Smooth muscle cell (in vitro differentiated cells): ENCODE data around the gene PEDS1. TPM values are rescaled to one million over a fixed set of nuclear protein-coding genes. Genes with fewer than 3 reads are reported as not detected.
"Not testable (repeated sequence)": the region's sequence is repeated elsewhere in the genome, so short reads cannot be mapped to it uniquely, and the experiment has no call there.

ENCODE experiments used
- DNase-seq: peaks from one replicate; lab custom pipeline; 2025; ENCODE audit not compliant: unreplicated experiment; lab: John Stamatoyannopoulos, UW
- H2AFZ ChIP-seq: fragments of 200-600 bp; sonication (generic); 2 replicates; pipeline ENCODE4 v1.6.0; 2016; ENCODE audit warnings: antibody characterized with exemption, low read depth, mild to moderate bottlenecking
- H3F3A ChIP-seq: fragments of 200-600 bp; sonication (generic); 2 replicates; pipeline ENCODE4 v1.6.0; 2017; ENCODE audit warnings: antibody characterized with exemption, low read depth
- H3K27ac ChIP-seq: fragments of 200-600 bp; sonication (generic); 2 replicates; pipeline ENCODE4 v1.5.1; 2016; ENCODE audit warnings: low read depth, mild to moderate bottlenecking
- H3K27me3 ChIP-seq: fragments of 200-600 bp; sonication (generic); 2 replicates; pipeline ENCODE4 v1.6.1; 2016; ENCODE audit warnings: low read depth, mild to moderate bottlenecking
- H3K36me3 ChIP-seq: fragments of 200-600 bp; sonication (generic); 2 replicates; pipeline ENCODE4 v1.5.1; 2016; ENCODE audit warnings: low read depth
- H3K4me1 ChIP-seq: fragments of 200-600 bp; sonication (generic); 2 replicates; pipeline ENCODE4 v1.5.1; 2016; ENCODE audit warnings: low read depth
- H3K4me2 ChIP-seq: fragments of 200-600 bp; sonication (generic); 2 replicates; pipeline ENCODE4 v1.6.0; 2016; ENCODE audit warnings: mild to moderate bottlenecking
- H3K4me3 ChIP-seq: fragments of 200-600 bp; sonication (generic); 2 replicates; pipeline ENCODE4 v1.5.1; 2016; ENCODE audit warnings: mild to moderate bottlenecking
- H3K79me2 ChIP-seq: fragments of 200-600 bp; sonication (generic); 2 replicates; pipeline ENCODE4 v1.6.0; 2016; ENCODE audit warnings: low read depth, mild to moderate bottlenecking
- H3K9ac ChIP-seq: fragments of 200-600 bp; sonication (generic); 2 replicates; pipeline ENCODE4 v1.6.0; 2016; ENCODE audit warnings: low read depth
- H3K9me3 ChIP-seq: fragments of 200-600 bp; sonication (generic); replicated peaks from 2 replicates; pipeline ENCODE4 v1.5.1; 2016; ENCODE audit warnings: low read depth
- H4K20me1 ChIP-seq: fragments of 200-600 bp; sonication (generic); 2 replicates; pipeline ENCODE4 v1.6.0; 2016; ENCODE audit warnings: low read depth
- WGBS: methylation state at CpG from one replicate; pipeline ENCODE4 v1.1.7; 2016; ENCODE audit warnings: low lambda C conversion rate; 5-methylcytosine and 5-hydroxymethylcytosine counted together
- polyA plus RNA-seq: library from polyadenylated mRNA; unstranded; fragments of >200 nt; fragmentation: Nextera tagmentation; extraction: Ambion mirVana; gene quantifications from 2 replicates; pipeline ENCODE4 v1.2.1, GENCODE V29; 2016
- total RNA-seq: library from RNA; depleted of rRNA; stranded (reverse); fragments of >200 nt; gene quantifications from 2 replicates; pipeline ENCODE4 v1.2.3, GENCODE V29; 2014
- TF ChIP-seq, protein P1 (sequence below): fragments of 200-600 bp; sonication (generic); IDR thresholded peaks from 2 replicates; pipeline ENCODE4 v1.5.1; 2017; ENCODE audit warnings: borderline replicate concordance, mild to moderate bottlenecking, antibody characterized with exemption; ENCODE audit not compliant: insufficient read depth, poor library complexity, severe bottlenecking

The PEDS1 gene
- total and polyA plus RNA-seq, 2 experiments from 2014 or later, result 45.8 to 47.4 TPM

DNA sequence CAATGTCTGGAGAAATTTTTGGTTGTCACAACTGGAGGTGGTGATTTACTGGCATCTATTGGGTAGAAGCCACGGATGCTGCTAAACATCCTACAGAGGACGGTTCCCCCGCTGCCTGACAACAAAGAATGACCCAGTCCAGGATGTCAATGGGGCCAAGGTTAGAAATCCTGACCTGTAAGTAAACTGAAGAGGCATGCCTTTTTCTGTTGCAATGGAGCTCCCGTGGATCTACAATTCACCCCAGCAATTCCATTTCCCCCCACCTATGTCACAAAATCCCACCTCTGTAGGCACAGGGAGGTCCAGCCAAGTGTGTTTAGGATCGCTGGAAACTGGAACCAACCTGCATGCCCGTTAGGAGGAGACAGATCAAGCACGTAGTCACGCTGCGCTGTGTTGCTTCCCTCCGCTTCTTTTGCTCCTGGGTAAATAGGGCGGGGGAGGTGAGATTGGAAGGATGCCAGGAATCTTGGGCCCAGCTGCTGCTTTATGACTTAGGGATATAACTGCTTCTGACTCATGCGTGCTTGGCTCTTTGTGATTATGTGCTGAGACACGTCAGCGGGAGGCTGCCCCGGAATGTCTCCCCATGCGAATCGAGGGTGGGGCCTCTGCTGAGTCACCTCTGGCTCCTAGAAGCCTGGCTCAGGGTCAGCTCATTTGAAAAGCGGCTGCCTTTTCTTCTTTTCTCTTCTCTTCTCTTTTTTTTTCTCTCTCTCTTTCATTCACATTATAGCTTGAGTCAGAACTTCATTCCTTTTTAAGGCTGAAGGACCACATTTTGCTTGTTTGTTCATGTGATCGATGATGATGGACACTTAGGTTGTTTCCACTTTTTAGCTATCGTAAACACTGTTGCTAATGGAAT, 12.4 kb upstream of the PEDS1 start:
- peak; percentile 87 for DNase-seq
- no peaks in the 10 kb centered on the region for H3K36me3 ChIP-seq
- peak overlapping the region; percentile 43 for H3K4me3 ChIP-seq
- no peaks in the 10 kb centered on the region for H3K79me2 ChIP-seq
- H3K9me3 ChIP-seq, result no peaks in the 10 kb centered on the region
- peak overlapping the region; percentile 89 for H3K9ac ChIP-seq
- TF ChIP-seq, protein P1, sequence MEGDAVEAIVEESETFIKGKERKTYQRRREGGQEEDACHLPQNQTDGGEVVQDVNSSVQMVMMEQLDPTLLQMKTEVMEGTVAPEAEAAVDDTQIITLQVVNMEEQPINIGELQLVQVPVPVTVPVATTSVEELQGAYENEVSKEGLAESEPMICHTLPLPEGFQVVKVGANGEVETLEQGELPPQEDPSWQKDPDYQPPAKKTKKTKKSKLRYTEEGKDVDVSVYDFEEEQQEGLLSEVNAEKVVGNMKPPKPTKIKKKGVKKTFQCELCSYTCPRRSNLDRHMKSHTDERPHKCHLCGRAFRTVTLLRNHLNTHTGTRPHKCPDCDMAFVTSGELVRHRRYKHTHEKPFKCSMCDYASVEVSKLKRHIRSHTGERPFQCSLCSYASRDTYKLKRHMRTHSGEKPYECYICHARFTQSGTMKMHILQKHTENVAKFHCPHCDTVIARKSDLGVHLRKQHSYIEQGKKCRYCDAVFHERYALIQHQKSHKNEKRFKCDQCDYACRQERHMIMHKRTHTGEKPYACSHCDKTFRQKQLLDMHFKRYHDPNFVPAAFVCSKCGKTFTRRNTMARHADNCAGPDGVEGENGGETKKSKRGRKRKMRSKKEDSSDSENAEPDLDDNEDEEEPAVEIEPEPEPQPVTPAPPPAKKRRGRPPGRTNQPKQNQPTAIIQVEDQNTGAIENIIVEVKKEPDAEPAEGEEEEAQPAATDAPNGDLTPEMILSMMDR, result no peak
- H3K27ac ChIP-seq, result peak overlapping the region; percentile 97
- no peaks in the 10 kb centered on the region for H4K20me1 ChIP-seq
- 4% methylated on average over 20 of the region's 20 CpGs for WGBS
- peaks cover 11% of the 10 kb centered on the region for H3K4me1 ChIP-seq
- H3K4me2 ChIP-seq, result peak overlapping the region; percentile 83
- H3K27me3 ChIP-seq, result no peaks in the 10 kb centered on the region
- peaks cover 28% of the 10 kb centered on the region for H3F3A ChIP-seq
- H2AFZ ChIP-seq, result peak overlapping the region; percentile 59

DNA sequence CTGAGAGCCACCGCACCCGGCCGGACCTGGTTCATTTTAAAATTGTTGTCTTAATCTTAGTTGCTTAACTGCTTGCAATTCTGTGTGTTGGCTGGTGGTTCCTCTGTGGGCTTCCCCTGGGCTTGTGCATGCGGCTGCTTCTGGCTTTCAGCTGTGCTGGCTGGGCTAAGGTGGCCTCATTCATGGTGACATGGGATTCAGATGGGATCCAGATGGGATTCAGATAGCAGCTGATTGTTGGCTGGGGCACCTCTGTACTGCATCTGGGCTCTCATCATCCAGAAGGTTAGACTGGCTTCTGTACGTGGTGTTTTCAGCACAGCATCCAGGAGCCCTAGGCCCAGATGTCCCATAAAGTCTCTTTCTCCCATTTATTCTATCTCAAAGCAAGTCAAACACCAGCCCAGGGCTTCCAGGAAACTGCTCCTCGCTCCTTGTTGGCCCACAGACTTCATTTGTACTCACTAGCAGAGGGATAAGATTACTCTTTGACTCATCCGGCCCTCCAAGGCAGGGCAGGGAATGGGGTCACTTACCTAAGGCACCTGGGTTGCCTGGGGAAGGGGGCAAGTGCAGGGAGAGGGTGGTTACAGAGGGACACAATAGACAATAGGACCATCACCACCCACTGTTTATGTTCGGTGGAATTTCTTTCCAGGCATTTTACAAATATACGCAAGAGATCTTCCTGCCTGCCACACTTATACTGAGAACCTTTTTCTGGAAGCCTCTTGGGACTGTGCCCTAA, 10.2 kb upstream of the PEDS1 start:
- no peaks in the 10 kb centered on the region for H3K36me3 ChIP-seq
- peak overlapping the region; percentile 45 for H2AFZ ChIP-seq
- H3K27ac ChIP-seq, result peak overlapping the region; percentile 71
- no peak overlapping the region for H3K9ac ChIP-seq
- 37% methylated on average over 9 of the region's 9 CpGs for WGBS
- no peaks in the 10 kb centered on the region for H3K79me2 ChIP-seq
- H3K27me3 ChIP-seq, result no peaks in the 10 kb centered on the region
- DNase-seq, result no peak
- peaks cover 32% of the 10 kb centered on the region for H3F3A ChIP-seq
- H3K4me3 ChIP-seq, result no peak overlapping the region
- H3K4me2 ChIP-seq, result peak overlapping the region; percentile 31
- TF ChIP-seq, protein P1, result no peak
- H4K20me1 ChIP-seq, result no peaks in the 10 kb centered on the region
- peaks cover 11% of the 10 kb centered on the region for H3K4me1 ChIP-seq
- no peaks in the 10 kb centered on the region for H3K9me3 ChIP-seq

- WGBS, result 97% methylated on average over 7 of the region's 7 CpGs
- not testable (repeated sequence) for H3K4me2 ChIP-seq, H3K79me2 ChIP-seq, DNase-seq, H3K4me1 ChIP-seq, H3K4me3 ChIP-seq, H3K27me3 ChIP-seq, H3K27ac ChIP-seq, H3K36me3 ChIP-seq, H3K9ac ChIP-seq, H3K9me3 ChIP-seq, H2AFZ ChIP-seq, H4K20me1 ChIP-seq
- H3F3A ChIP-seq, result peaks cover 26% of the 10 kb centered on the region
Observed at GRCh38 chr20:50161494-50161893, 8.0 kb upstream of the PEDS1 start.

DNA sequence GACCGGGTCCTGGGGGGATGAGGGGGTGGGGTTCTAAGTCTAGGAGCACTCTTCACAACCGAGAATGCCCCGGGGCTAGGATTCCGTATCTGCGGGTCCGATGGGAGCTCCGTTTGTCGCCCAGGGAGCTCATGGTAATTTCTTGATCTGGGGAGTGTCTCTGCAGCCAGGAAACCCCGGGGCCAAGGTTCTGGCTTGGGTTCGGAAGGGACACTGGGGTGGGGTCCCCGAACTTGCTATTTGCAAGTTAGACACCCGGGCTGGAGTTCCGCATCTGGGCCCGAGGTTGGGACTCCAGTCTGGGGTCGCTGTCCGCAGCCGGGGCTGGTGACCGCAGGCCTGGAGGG, 397 bp downstream of the PEDS1 start:
- peaks cover 53% of the 10 kb centered on the region for H3K79me2 ChIP-seq
- no peak for DNase-seq
- 2% methylated on average over 18 of the region's 18 CpGs for WGBS

More for the DNA sequence above, 397 bp downstream of the PEDS1 start:
- H3K36me3 ChIP-seq, result no peaks in the 10 kb centered on the region
- H4K20me1 ChIP-seq, result peaks cover 32% of the 10 kb centered on the region
- TF ChIP-seq, protein P1, result no peak
- no peaks in the 10 kb centered on the region for H3K9me3 ChIP-seq
- H3K4me3 ChIP-seq, result peak overlapping the region; percentile 96
- H3K27ac ChIP-seq, result peak overlapping the region; percentile 75
- no peaks in the 10 kb centered on the region for H3K27me3 ChIP-seq
- peak overlapping the region; percentile 95 for H3K9ac ChIP-seq
- no peak overlapping the region for H2AFZ ChIP-seq
- no peaks in the 10 kb centered on the region for H3F3A ChIP-seq
- H3K4me2 ChIP-seq, result peak overlapping the region; percentile 100
- H3K4me1 ChIP-seq, result peaks cover 10% of the 10 kb centered on the region
